Measurements from ENCODE around the gene DCK. TPM values are rescaled to one million over a fixed set of nuclear protein-coding genes. Genes with fewer than 3 reads are reported as not detected.
A peak's percentile ranks its signal among the peaks of the same experiment; 100 is the strongest.

DCK gene
- total RNA-seq, 1 donor from 2014 or later = 10.8 TPM

GRCh38 chr4:70994069-70994366 is 569 bp downstream of the DCK start:
- Histone ChIP-seq H3K4me1 (ENCODE audit: insufficient read depth, low read length) (peaks cover 11% of the 10 kb centered on the region), H3K4me3 (ENCODE audit: insufficient read depth, low read depth, low read length) (peak overlapping the region; percentile 68), H3K27ac (ENCODE audit: low read depth, low read length) (peak overlapping the region; percentile 77), H3K36me3 (ENCODE audit: insufficient read depth, low read length) (peaks cover 3% of the 10 kb centered on the region), H3K79me2 (ENCODE audit: insufficient read depth, low read length) (peaks cover 58% of the 10 kb centered on the region), H3K4me2 (ENCODE audit: low read length) (peak overlapping the region; percentile 96), H3K27me3 (ENCODE audit: insufficient read depth, low read length) (no peaks in the 10 kb centered on the region), H2AFZ (ENCODE audit: low read depth, low read length) (peak overlapping the region; percentile 94), H3K9ac (ENCODE audit: low read length) (peak overlapping the region; percentile 95), H3K9me3 (ENCODE audit: insufficient read depth, low read depth, low read length) (no peaks in the 10 kb centered on the region), H4K20me1 (ENCODE audit: insufficient read depth, low read length) (peaks cover 9% of the 10 kb centered on the region)
- FAIRE-seq = no peak
- H3K27me3 Mint-ChIP-seq (ENCODE audit: low read depth, unreplicated experiment) = no peaks in the 10 kb centered on the region
- DNase-seq (ENCODE audit: low read depth) = no peak
- no peak for TF ChIP-seq EZH2 (IDR thresholded peaks at IDR 0.05; ENCODE audit: insufficient read depth, low read length)
- no peak for TF ChIP-seq CTCF (IDR thresholded peaks at IDR 0.05; ENCODE audit: insufficient read depth, low read depth, low read length)
- H3K4me1 Mint-ChIP-seq (ENCODE audit: low read depth, unreplicated experiment) = peaks cover 5% of the 10 kb centered on the region
- H3K27ac Mint-ChIP-seq (ENCODE audit: unreplicated experiment) = peak overlapping the region; percentile 41
- no peaks in the 10 kb centered on the region for H3K9me3 Mint-ChIP-seq (ENCODE audit: unreplicated experiment)
- peak overlapping the region; percentile 87 for H3K4me3 Mint-ChIP-seq (ENCODE audit: unreplicated experiment)
- peaks cover under 1% of the 10 kb centered on the region for H3K36me3 Mint-ChIP-seq (ENCODE audit: low read depth, unreplicated experiment)

- Histone ChIP-seq H4K20me1 (ENCODE audit: insufficient read depth, low read length) (peaks cover 9% of the 10 kb centered on the region), H3K79me2 (ENCODE audit: insufficient read depth, low read length) (peaks cover 61% of the 10 kb centered on the region), H3K4me2 (ENCODE audit: low read length) (peak overlapping the region; percentile 96), H3K36me3 (ENCODE audit: insufficient read depth, low read length) (peaks cover 3% of the 10 kb centered on the region), H3K27ac (ENCODE audit: low read depth, low read length) (peak overlapping the region; percentile 77), H3K4me1 (ENCODE audit: insufficient read depth, low read length) (peaks cover 11% of the 10 kb centered on the region), H3K9me3 (ENCODE audit: insufficient read depth, low read depth, low read length) (no peaks in the 10 kb centered on the region), H2AFZ (ENCODE audit: low read depth, low read length) (peak overlapping the region; percentile 94), H3K9ac (ENCODE audit: low read length) (peak overlapping the region; percentile 95), H3K27me3 (ENCODE audit: insufficient read depth, low read length) (no peaks in the 10 kb centered on the region), H3K4me3 (ENCODE audit: insufficient read depth, low read depth, low read length) (peak overlapping the region; percentile 68)
- Mint-ChIP-seq H3K9me3 (ENCODE audit: unreplicated experiment) (no peaks in the 10 kb centered on the region), H3K27ac (ENCODE audit: unreplicated experiment) (no peak overlapping the region), H3K4me1 (ENCODE audit: low read depth, unreplicated experiment) (peaks cover 5% of the 10 kb centered on the region), H3K4me3 (ENCODE audit: unreplicated experiment) (peak overlapping the region; percentile 87), H3K36me3 (ENCODE audit: low read depth, unreplicated experiment) (peaks cover 3% of the 10 kb centered on the region), H3K27me3 (ENCODE audit: low read depth, unreplicated experiment) (no peaks in the 10 kb centered on the region)
- no peak for TF ChIP-seq EZH2 (IDR thresholded peaks at IDR 0.05; ENCODE audit: insufficient read depth, low read length)
- DNase-seq (ENCODE audit: low read depth) (no peak), FAIRE-seq (no peak)
Observed at GRCh38 chr4:70994387-70995099, 1.1 kb downstream of the DCK start.

GRCh38 chr4:70996018-70996360 is 2.5 kb downstream of the DCK start:
- no peak overlapping the region for H3K4me3 Mint-ChIP-seq (ENCODE audit: unreplicated experiment)

More at GRCh38 chr4:70996018-70996360, 2.5 kb downstream of the DCK start:
- Histone ChIP-seq H3K4me2 (ENCODE audit: low read length) (peak overlapping the region; percentile 96), H3K9ac (ENCODE audit: low read length) (no peak overlapping the region), H3K27me3 (ENCODE audit: insufficient read depth, low read length) (no peaks in the 10 kb centered on the region), H3K36me3 (ENCODE audit: insufficient read depth, low read length) (peaks cover 3% of the 10 kb centered on the region), H2AFZ (ENCODE audit: low read depth, low read length) (no peak overlapping the region), H4K20me1 (ENCODE audit: insufficient read depth, low read length) (peaks cover 9% of the 10 kb centered on the region), H3K4me3 (ENCODE audit: insufficient read depth, low read depth, low read length) (no peak overlapping the region), H3K79me2 (ENCODE audit: insufficient read depth, low read length) (peaks cover 71% of the 10 kb centered on the region), H3K9me3 (ENCODE audit: insufficient read depth, low read depth, low read length) (no peaks in the 10 kb centered on the region), H3K27ac (ENCODE audit: low read depth, low read length) (no peak overlapping the region), H3K4me1 (ENCODE audit: insufficient read depth, low read length) (peaks cover 11% of the 10 kb centered on the region)
- Mint-ChIP-seq H3K27me3 (ENCODE audit: low read depth, unreplicated experiment) (no peaks in the 10 kb centered on the region), H3K27ac (ENCODE audit: unreplicated experiment) (no peak overlapping the region), H3K36me3 (ENCODE audit: low read depth, unreplicated experiment) (peaks cover 14% of the 10 kb centered on the region), H3K9me3 (ENCODE audit: unreplicated experiment) (peaks cover 4% of the 10 kb centered on the region), H3K4me1 (ENCODE audit: low read depth, unreplicated experiment) (peaks cover 5% of the 10 kb centered on the region)
- FAIRE-seq (no peak), DNase-seq (ENCODE audit: low read depth) (no peak)
- no peak for TF ChIP-seq EZH2 (IDR thresholded peaks at IDR 0.05; ENCODE audit: insufficient read depth, low read length)
- TF ChIP-seq CTCF (IDR thresholded peaks at IDR 0.05; ENCODE audit: insufficient read depth, low read depth, low read length) = no peak
